Transverse colon (tissue), 4 donors: Measurements from ENCODE around the gene KLF17.

Experiments
- POLR2AphosphoS5 ChIP-seq, 3 donors: sonication (generic); formaldehyde crosslinking; IDR thresholded peaks; one replicate each; pipeline ENCODE4 v1.6.1; 2016; ENCODE audit warnings: antibody characterized with exemption in 3 of 3
- TF ChIP-seq, protein P1 (sequence below), 5 experiments: fragments of 200-600 bp in 3 of 5; fragments of 450-650 bp in 2 of 5; sonication (generic) in 3 of 5; IDR thresholded peaks; 1 replicate in 2 of 5; 2 replicates in 3 of 5; pipeline ENCODE4 v1.5.1; 2016 to 2017; ENCODE audit warnings: antibody characterized with exemption in 5 of 5, inconsistent platforms in 3 of 5, mild to moderate bottlenecking in 2 of 5, moderate library complexity in 1 of 5

DNA sequence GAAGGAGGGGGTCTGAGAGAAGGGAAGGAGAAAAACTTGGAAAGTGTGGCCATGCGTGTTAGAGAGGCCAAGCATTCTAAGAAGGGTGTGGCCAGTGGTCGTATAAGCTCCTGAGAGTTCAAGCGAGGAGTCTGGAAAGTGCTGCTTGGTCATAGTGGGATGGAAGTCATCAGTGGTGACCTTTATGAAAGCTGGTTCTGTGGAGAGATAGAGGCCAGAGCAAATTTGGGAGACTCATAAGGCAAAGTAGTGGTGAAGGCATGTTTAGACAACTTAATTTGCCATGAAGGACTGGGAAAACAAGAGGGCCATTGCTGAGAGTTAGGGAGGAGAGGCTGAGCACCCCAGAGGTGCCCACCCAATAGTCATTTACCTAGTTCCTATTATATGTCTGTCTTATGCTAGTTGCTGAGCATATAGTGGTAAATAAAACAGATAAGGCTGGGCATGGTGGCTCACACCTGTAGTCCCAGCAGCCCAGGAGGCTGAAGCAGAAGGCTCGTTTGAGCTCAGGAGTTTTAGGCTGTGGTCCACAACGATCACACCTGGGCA, 1.9 kb downstream of the KLF17 start:
- TF ChIP-seq, protein P1, sequence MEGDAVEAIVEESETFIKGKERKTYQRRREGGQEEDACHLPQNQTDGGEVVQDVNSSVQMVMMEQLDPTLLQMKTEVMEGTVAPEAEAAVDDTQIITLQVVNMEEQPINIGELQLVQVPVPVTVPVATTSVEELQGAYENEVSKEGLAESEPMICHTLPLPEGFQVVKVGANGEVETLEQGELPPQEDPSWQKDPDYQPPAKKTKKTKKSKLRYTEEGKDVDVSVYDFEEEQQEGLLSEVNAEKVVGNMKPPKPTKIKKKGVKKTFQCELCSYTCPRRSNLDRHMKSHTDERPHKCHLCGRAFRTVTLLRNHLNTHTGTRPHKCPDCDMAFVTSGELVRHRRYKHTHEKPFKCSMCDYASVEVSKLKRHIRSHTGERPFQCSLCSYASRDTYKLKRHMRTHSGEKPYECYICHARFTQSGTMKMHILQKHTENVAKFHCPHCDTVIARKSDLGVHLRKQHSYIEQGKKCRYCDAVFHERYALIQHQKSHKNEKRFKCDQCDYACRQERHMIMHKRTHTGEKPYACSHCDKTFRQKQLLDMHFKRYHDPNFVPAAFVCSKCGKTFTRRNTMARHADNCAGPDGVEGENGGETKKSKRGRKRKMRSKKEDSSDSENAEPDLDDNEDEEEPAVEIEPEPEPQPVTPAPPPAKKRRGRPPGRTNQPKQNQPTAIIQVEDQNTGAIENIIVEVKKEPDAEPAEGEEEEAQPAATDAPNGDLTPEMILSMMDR (IDR thresholded peaks at IDR 0.05) = no peak
- TF ChIP-seq POLR2AphosphoS5 (IDR thresholded peaks at IDR 0.05) = no peak
